ENCODE results near the gene CASP9. TPM values are rescaled to one million over a fixed set of nuclear protein-coding genes. Genes with fewer than 3 reads are reported as not detected.

Gene CASP9
- total RNA-seq, 2 experiments from 2014 or later, result 9.7 to 11.5 TPM

DNA sequence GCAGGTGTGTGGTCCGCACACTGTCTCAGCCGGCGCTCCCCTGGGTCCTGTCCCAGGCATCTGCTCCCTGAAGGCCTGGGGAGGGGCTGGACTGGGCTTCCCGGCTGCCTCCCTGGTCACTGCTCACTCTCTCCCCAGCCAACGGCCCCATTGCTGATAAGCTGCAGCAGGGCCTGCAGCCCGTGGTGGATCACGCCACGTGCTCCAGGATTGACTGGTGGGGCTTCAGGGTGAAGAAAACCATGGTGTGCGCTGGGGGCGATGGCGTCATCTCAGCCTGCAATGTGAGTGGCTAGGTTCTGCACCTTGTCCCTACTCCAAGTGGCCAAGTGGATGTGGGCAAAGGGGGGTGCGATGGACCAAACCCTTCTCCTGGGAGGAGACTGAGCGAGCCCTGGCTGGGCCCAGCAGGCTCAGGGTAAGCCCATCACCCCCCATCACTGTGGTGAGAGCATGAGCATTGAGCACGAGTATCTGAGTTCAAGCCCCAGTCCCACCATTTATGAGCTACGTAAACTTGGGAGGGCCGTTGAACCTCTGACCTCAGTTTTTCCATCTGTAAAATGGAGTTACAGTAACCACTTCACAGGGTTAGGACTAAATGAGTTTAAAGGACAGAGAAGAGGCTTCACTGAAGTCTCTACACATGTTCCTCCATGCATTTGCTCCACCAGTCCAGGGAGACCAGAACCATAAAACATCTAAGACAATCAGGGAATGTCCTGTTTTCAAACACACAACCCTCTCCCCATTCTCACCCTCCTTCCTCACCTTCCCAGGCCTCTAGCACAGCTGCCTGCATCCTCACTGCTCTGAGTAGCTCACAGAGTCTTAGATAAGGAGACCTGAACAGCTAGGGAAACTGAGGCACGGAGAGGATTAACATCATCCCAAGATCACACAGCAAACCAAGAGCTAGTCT, 79.3 kb downstream of the CASP9 start:
- H3K36me3 Mint-ChIP-seq (ENCODE audit: low read depth), result no peaks in the 10 kb centered on the region
- no peaks in the 10 kb centered on the region for H3K9me3 Mint-ChIP-seq
- H3K4me3 Mint-ChIP-seq, result no peak overlapping the region
- peaks cover 5% of the 10 kb centered on the region for H3K4me1 Mint-ChIP-seq (ENCODE audit: low read depth)
- ChIA-PET CTCF (interaction anchor here (0.6 kb wide), 1 partner anchor 19 kb away, joined by 3 read pairs; no protein-coding TSS in a partner anchor), POLR2A (no interaction called here)
- TF ChIP-seq, protein P1, sequence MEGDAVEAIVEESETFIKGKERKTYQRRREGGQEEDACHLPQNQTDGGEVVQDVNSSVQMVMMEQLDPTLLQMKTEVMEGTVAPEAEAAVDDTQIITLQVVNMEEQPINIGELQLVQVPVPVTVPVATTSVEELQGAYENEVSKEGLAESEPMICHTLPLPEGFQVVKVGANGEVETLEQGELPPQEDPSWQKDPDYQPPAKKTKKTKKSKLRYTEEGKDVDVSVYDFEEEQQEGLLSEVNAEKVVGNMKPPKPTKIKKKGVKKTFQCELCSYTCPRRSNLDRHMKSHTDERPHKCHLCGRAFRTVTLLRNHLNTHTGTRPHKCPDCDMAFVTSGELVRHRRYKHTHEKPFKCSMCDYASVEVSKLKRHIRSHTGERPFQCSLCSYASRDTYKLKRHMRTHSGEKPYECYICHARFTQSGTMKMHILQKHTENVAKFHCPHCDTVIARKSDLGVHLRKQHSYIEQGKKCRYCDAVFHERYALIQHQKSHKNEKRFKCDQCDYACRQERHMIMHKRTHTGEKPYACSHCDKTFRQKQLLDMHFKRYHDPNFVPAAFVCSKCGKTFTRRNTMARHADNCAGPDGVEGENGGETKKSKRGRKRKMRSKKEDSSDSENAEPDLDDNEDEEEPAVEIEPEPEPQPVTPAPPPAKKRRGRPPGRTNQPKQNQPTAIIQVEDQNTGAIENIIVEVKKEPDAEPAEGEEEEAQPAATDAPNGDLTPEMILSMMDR (IDR thresholded peaks at IDR 0.05), result no peak
- H3K27me3 Mint-ChIP-seq, result peaks cover 7% of the 10 kb centered on the region
- intact Hi-C loops (cut with micrococcal nuclease), result no loop called here
- no peak for DNase-seq
- no peak for ATAC-seq
- H3K27ac Mint-ChIP-seq, result no peak overlapping the region

DNA sequence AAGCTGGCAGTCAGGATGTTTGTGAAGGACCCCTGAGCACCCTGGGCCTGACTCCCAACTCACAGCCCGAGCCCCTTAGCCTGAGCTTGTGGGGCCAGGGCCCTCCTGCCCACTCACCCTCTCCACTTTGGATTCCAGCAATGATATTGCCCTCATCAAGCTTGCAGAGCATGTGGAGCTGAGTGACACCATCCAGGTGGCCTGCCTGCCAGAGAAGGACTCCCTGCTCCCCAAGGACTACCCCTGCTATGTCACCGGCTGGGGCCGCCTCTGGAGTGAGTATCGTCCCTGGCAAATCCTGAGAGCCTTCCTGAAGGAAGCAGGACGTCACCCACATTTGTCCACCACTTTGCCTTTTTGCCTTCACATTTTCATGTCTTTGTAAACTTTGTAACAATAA, 80.7 kb downstream of the CASP9 start:
- CTCF ChIA-PET, result no interaction called here

DNA sequence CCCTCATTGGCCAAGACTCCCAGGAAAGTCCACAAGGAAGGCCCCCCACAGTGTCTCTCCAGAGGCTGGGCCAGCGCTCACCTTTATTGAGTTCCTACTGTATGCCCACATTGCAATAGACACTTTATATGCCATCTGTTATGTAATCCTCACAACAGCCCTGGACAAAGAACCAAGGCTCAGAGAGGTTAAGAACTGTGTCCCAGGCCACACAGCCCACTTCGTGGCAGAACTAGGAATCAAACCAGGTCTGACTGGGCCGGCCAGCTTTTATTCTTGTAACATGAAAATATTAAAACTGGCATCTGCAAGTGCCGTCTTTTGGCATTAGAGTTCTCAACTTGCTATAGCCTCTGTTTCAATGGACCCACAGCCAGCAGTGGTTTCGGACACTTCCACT, 81.3 kb downstream of the CASP9 start:
- TF ChIP-seq, protein P1 (IDR thresholded peaks at IDR 0.05), result no peak
- Mint-ChIP-seq H3K27me3 (peaks cover 5% of the 10 kb centered on the region), H3K9me3 (no peaks in the 10 kb centered on the region), H3K4me1 (ENCODE audit: low read depth) (peaks cover 5% of the 10 kb centered on the region), H3K4me3 (no peak overlapping the region), H3K27ac (no peak overlapping the region), H3K36me3 (ENCODE audit: low read depth) (no peaks in the 10 kb centered on the region)
- intact Hi-C loops (cut with micrococcal nuclease), result no loop called here
- no peak for DNase-seq
- CTCF ChIA-PET, result no interaction called here
- POLR2A ChIA-PET, result no interaction called here
- no peak for ATAC-seq

More for the DNA sequence above, 80.7 kb downstream of the CASP9 start:
- Mint-ChIP-seq H3K4me3 (no peak overlapping the region), H3K9me3 (no peaks in the 10 kb centered on the region), H3K36me3 (ENCODE audit: low read depth) (no peaks in the 10 kb centered on the region), H3K4me1 (ENCODE audit: low read depth) (peaks cover 5% of the 10 kb centered on the region), H3K27me3 (peaks cover 5% of the 10 kb centered on the region), H3K27ac (no peak overlapping the region)
- POLR2A ChIA-PET, result no interaction called here
- ATAC-seq, result no peak
- TF ChIP-seq, protein P1 (IDR thresholded peaks at IDR 0.05), result no peak
- no peak for DNase-seq
- intact Hi-C loops (cut with micrococcal nuclease), result no loop called here

DNA sequence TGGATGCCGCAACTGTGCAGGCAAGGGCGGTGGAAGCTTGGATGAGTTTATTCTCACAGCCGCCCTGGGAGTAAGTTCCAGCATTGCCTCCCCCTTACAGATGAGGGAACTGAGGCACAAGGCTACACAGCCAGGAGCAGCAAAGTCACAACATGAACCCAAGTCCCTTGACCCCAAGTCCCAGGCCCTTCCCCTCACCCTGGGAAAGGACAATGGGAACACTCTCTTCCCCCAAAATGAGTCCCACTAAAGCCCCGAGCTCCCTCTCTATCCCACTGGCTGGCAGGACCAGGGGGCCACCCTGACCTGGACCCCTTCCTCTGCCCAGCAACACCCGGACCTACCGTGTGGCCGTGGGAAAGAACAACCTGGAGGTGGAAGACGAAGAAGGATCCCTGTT, 81.9 kb downstream of the CASP9 start:
- H3K27me3 Mint-ChIP-seq, result peaks cover 2% of the 10 kb centered on the region
- H3K27ac Mint-ChIP-seq, result no peak overlapping the region
- TF ChIP-seq, protein P1 (IDR thresholded peaks at IDR 0.05), result no peak
- no peak overlapping the region for H3K4me3 Mint-ChIP-seq
- H3K9me3 Mint-ChIP-seq, result no peaks in the 10 kb centered on the region
- DNase-seq (no peak), ATAC-seq (no peak)
- POLR2A ChIA-PET, result no interaction called here
- H3K4me1 Mint-ChIP-seq (ENCODE audit: low read depth), result peaks cover 5% of the 10 kb centered on the region
- intact Hi-C loops (cut with micrococcal nuclease), result no loop called here
- H3K36me3 Mint-ChIP-seq (ENCODE audit: low read depth), result no peaks in the 10 kb centered on the region
- CTCF ChIA-PET, result no interaction called here

Other genes starting within 250 kb of the CASP9 start
- 10 to 100 TPM; 45.6 to 45.8 TPM for gene EFHD2, start 114.3 kb downstream of the CASP9 start, total RNA-seq
- not detected for gene CTRC, start 85.8 kb downstream of the CASP9 start, total RNA-seq
- not detected for gene CELA2A, start 67.5 kb downstream of the CASP9 start, total RNA-seq
- gene CELA2B, start 48.1 kb downstream of the CASP9 start, total RNA-seq, result not detected
- 10 to 100 TPM in 1 of 2 experiments, 1 to 10 TPM in 1; 10.0 to 13.0 TPM for gene DNAJC16, start 2.6 kb upstream of the CASP9 start, total RNA-seq
- 10 to 100 TPM; 21.6 to 21.9 TPM for gene AGMAT, start 60.8 kb upstream of the CASP9 start, total RNA-seq
- 10 to 100 TPM; 33.7 to 34.9 TPM for gene DDI2, start 93.2 kb upstream of the CASP9 start, total RNA-seq
- 10 to 100 TPM; 41.5 to 42.9 TPM for gene PLEKHM2, start 160.1 kb upstream of the CASP9 start, total RNA-seq
- under 1 TPM; 0.56 to 0.81 TPM for gene SLC25A34, start 212.0 kb upstream of the CASP9 start, total RNA-seq
- not detected for gene TMEM82, start 218.3 kb upstream of the CASP9 start, total RNA-seq
- gene FBLIM1, start 234.6 kb upstream of the CASP9 start, total RNA-seq, result not detected